Testis (tissue), 3 donors: ENCODE measurements around the gene SLAMF9. TPM values are rescaled to one million over a fixed set of nuclear protein-coding genes. Genes with fewer than 3 reads are reported as not detected.

ENCODE experiments used
- DNase-seq: peaks from one replicate; pipeline ENCODE4 v3.0.0-alpha.2; 2019
- H3K27ac ChIP-seq, 2 donors: fragments of 200-600 bp; sonication (generic); one replicate each; pipeline ENCODE4 v1.5.1; 2019
- H3K27me3 ChIP-seq: fragments of 200-600 bp; sonication (generic); one replicate; pipeline ENCODE4 v1.5.1; 2019
- H3K36me3 ChIP-seq: fragments of 200-600 bp; sonication (generic); one replicate; pipeline ENCODE4 v1.5.1; 2017; ENCODE audit warnings: low read depth; ENCODE audit errors: missing control alignments
- H3K4me1 ChIP-seq: fragments of 200-600 bp; sonication (generic); one replicate; pipeline ENCODE4 v1.5.1; 2019
- H3K4me3 ChIP-seq, 2 donors: fragments of 200-600 bp; sonication (generic); one replicate each; pipeline ENCODE4 v1.5.1; 2017 to 2019
- H3K9me3 ChIP-seq: fragments of 200-600 bp; sonication (generic); one replicate; pipeline ENCODE4 v1.5.1; 2017
- CTCF ChIP-seq, 3 experiments: fragments of 450-650 bp in 2 of 3; fragments of 200-600 bp in 1 of 3; sonication (generic) in 1 of 3; IDR thresholded peaks; one replicate each; pipeline ENCODE4 v1.5.1; 2016 to 2019; ENCODE audit warnings: antibody characterized with exemption in 3 of 3, mild to moderate bottlenecking in 2 of 3, moderate library complexity in 1 of 3
- POLR2A ChIP-seq: fragments of 450-650 bp; IDR thresholded peaks from one replicate; pipeline ENCODE4 v1.6.1; 2017; ENCODE audit warnings: antibody characterized with exemption, mild to moderate bottlenecking, moderate library complexity
- WGBS, 2 donors: methylation state at CpG; one replicate each; pipeline ENCODE4 v1.1.5; 2018; 5-methylcytosine and 5-hydroxymethylcytosine counted together
- intact Hi-C: fragments of 100-400 bp; cut with DNase I; formaldehyde crosslinking; loops from one replicate; pipeline ENCODE4 v1.15.1; 2023; ENCODE audit warnings: low total_unique reads
- polyA plus RNA-seq: library from polyadenylated mRNA; stranded (reverse); fragments of 350-450 nt; fragmentation: Illumina TruSeq; extraction: RNeasy Lipid Tissue Mini Kit (QIAGEN cat#74804); gene quantifications from one replicate; pipeline ENCODE4 v1.2.3, GENCODE V29; 2014; ENCODE audit warnings: low read depth, low replicate concordance; ENCODE audit not compliant: insufficient read depth
- total RNA-seq, 2 donors: library from RNA; depleted of rRNA; stranded (reverse); fragments of >200 nt; gene quantifications; one replicate each; pipeline ENCODE4 v1.2.3, GENCODE V29; 2016

Gene SLAMF9
- total and polyA plus RNA-seq, 3 donors from 2014 or later = 0.74 to 2.0 TPM; not detected in 1

- no peaks in the 10 kb centered on the region for H3K36me3 ChIP-seq
- H3K27ac ChIP-seq = no peak overlapping the region
- DNase-seq = no peak
- no peaks in the 10 kb centered on the region for H3K9me3 ChIP-seq
- intact Hi-C loops = no loop called here
- TF ChIP-seq CTCF (IDR thresholded peaks at IDR 0.05) = no peak
- TF ChIP-seq POLR2A = no peak
- peaks cover 3% of the 10 kb centered on the region for H3K4me1 ChIP-seq
- H3K4me3 ChIP-seq = no peak overlapping the region
- H3K27me3 ChIP-seq = no peaks in the 10 kb centered on the region
- WGBS, 2 donors = 85 to 90% methylated on average over 6 of the region's 6 CpGs
These were observed 14.9 kb downstream of the SLAMF9 start for GRCh38 chr1:159938905-159939677.

- no peaks in the 10 kb centered on the region for H3K27me3 ChIP-seq
- H3K4me3 ChIP-seq = no peak overlapping the region
- WGBS, 2 donors = 78 to 79% methylated on average over 5 to 7 of the region's 7 CpGs
- no peaks in the 10 kb centered on the region for H3K9me3 ChIP-seq
- intact Hi-C loops = no loop called here
- H3K27ac ChIP-seq = no peak overlapping the region
- peaks cover 3% of the 10 kb centered on the region for H3K4me1 ChIP-seq
- no peaks in the 10 kb centered on the region for H3K36me3 ChIP-seq
- no peak for DNase-seq
- TF ChIP-seq POLR2A (no peak), CTCF (IDR thresholded peaks at IDR 0.05) (no peak)
These were observed 15.7 kb downstream of the SLAMF9 start for GRCh38 chr1:159938211-159938852.

GRCh38 chr1:159937054-159937750, 16.8 kb downstream of the SLAMF9 start:
- intact Hi-C loops = no loop called here

GRCh38 chr1:159936273-159936904, 17.6 kb downstream of the SLAMF9 start:
- Histone ChIP-seq H3K27me3 (no peaks in the 10 kb centered on the region), H3K4me3 (no peak overlapping the region), H3K36me3 (no peaks in the 10 kb centered on the region), H3K9me3 (no peaks in the 10 kb centered on the region), H3K4me1 (peaks cover 3% of the 10 kb centered on the region), H3K27ac (no peak overlapping the region)
- intact Hi-C loops = no loop called here
- no peak for TF ChIP-seq POLR2A
- TF ChIP-seq CTCF (IDR thresholded peaks at IDR 0.05) = peak; percentile 94 to 100 (median 97)
- DNase-seq = peak; percentile 74
- 29 to 36% methylated on average over 8 to 16 of the region's 16 CpGs for WGBS, 2 donors

More at GRCh38 chr1:159937054-159937750, 16.8 kb downstream of the SLAMF9 start:
- DNase-seq = no peak
- no peak overlapping the region for H3K4me3 ChIP-seq
- no peaks in the 10 kb centered on the region for H3K36me3 ChIP-seq
- no peak overlapping the region for H3K27ac ChIP-seq
- 38 to 72% methylated on average over 4 of the region's 4 CpGs for WGBS, 2 donors
- H3K27me3 ChIP-seq = no peaks in the 10 kb centered on the region
- H3K9me3 ChIP-seq = no peaks in the 10 kb centered on the region
- peaks cover 3% of the 10 kb centered on the region for H3K4me1 ChIP-seq
- TF ChIP-seq POLR2A = no peak
- TF ChIP-seq CTCF (IDR thresholded peaks at IDR 0.05) = no peak
